IPS-NIHi7 (cell line): ENCODE results near the gene SLC44A5.
"Not testable (repeated sequence)": the region's sequence is repeated elsewhere in the genome, so short reads cannot be mapped to it uniquely, and the experiment has no call there.

ENCODE experiments used
- DNase-seq: peaks from one replicate; pipeline ENCODE4 v3.0.0; 2012; ENCODE audit warnings: mixed read lengths; ENCODE audit errors: extremely low spot score

SLC44A5 gene

DNA sequence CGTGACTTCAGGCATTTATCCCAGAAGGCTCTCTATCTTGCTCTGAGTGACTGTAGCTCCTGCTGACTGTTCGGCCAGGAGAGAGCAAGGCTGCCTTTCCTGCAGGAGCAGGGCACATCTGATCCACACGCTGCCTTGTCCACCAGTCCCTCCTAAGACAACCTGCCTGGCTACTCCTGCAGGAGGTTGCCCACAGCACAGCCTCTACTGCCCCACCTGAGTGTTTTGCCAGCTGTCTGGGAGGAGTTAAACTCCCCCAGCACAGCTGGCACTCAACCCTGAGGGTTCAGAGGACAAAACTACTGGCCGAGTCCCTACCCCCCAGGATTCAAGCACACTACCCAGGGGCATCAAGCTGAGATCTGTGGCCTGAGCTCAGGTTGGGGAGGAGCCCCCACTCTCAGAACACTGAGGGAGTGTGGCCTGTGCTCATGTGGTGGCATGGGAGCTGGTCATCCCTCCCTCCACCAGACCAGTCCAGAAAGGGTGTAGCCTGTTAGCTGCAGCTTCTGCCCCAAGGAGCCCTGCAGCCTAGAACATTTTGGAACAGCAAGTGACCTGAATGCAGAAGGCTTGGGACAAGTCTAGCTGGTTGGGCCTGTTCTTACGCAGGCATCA lies 237.3 kb downstream of the SLC44A5 start:
- DNase-seq: no peak

DNA sequence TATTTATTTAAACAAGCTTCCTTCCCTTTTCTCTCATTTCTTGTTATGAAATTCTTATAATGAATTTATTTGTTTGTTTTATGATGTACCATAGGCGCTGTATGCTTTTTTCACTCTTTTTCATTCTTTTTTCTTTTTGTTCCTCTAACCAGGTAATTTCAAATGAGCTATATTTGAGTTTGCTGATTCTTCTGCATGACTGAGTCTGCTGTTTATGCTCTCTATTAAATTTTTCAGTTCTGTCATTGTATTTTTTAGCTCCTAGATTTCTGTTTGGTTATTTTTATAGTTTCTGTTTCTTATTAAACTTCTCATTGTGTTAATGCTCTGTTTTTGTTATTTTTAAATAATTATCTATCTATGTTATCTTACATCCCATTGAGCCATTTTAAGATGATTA lies 244.3 kb downstream of the SLC44A5 start:
- no peak for DNase-seq

DNA sequence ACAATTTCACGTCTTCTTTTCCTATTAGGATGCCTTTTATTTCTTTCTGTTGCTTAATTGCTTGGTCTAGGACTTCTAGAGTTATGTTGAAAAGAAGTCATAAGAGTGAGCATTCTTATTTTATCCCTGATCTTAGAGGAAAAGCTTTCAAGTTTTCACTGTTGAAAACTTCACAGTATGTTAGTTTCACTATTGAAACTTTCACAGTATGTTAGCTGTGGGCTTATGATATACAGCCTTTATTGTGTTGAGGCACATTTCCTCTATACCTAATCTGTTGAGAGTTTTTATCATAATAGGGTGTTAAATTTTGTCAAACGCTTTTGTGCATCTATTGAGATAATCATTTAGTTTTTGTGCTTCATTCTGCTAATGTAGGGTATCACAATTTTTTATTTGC lies 249.7 kb downstream of the SLC44A5 start:
- DNase-seq: no peak

DNA sequence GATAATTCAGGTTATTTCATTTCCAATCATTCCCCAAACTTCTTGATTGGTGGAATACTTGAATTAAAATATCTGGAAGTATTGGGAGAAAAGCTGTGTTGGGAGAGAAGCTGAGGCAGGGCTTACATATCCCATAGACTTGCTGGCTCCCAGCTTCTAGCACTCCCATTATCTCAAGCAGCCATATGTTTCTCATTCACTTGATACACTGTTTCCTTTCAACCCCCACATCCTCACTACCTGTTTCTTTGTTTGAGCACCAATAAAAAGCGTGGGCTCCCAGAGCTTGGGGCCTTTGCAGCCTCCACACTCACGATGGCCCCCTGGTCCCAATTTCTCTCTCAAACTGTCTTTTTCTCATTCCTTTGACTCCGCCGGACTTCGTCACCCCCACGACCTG lies 256.6 kb downstream of the SLC44A5 start:
- DNase-seq: not testable (repeated sequence)

DNA sequence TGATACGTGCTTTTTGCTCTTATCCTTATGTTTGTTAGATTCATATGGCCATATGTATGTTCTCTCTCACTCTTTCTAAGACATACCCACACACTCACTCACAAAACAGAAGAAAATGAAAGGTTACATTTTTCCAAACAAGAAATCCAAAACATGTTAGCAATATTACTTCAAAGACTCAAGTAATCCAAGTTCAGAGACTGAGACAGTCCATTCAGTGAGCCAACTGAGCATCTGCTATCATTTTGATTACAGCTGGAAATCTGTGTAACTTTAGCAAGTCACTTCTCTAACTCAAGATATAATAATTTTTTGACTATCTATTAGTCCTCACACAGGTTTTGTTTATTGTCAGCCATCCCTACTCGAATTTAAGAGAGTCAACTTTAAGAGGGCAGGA lies 257.9 kb downstream of the SLC44A5 start:
- no peak for DNase-seq

DNA sequence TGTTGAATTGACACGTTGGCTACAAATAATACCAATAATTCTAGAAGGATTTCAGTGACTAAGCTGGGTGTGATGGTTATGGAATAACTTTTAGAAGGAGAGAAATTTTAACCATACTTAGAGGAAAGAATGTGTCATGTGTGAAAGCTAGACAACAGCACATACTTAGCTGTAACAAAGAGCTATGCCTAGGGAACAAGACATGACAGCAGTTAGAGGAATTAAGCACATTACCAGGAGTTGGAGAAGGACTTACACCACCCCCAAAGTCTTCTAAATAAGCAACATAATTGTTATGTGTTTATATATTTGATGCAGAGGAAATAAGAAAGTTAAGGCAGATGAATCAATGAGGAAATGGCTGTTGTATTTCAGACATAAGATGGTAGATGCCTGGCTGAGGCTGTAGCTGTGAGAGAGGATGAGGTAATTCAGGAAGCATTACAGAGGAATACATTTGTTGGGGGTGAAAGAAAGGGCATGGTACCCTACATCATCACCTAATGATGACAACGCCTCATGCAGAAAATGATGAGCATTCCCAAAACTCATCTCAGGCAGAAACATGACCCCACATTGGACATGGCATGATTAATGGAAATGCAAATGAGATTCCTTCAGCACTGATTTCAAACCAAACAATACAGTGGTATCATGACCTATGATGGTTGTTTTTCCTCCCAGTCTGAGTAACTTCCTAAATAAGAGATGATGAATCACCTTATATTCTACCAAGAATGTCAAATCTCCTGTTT lies 265.2 kb downstream of the SLC44A5 start:
- no peak for DNase-seq

DNA sequence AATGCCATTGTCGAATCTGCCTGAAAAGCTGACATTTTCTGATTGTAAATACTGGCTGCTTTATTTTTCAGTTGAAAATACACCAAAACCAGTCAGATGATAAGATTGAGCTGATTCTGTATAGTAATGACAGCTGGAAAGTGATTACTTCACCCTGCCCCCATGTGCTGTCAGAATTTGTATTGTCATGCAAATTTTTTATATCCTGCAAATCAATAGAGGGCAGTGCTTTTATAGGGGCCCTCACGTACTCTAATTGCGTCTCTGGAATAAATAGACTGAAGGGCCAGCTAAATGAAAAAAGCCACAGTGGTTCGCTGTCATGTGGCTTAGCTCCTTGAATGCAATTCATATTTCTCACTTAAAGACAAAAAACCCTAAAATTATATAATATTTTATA lies 268.1 kb downstream of the SLC44A5 start:
- no peak for DNase-seq

DNA sequence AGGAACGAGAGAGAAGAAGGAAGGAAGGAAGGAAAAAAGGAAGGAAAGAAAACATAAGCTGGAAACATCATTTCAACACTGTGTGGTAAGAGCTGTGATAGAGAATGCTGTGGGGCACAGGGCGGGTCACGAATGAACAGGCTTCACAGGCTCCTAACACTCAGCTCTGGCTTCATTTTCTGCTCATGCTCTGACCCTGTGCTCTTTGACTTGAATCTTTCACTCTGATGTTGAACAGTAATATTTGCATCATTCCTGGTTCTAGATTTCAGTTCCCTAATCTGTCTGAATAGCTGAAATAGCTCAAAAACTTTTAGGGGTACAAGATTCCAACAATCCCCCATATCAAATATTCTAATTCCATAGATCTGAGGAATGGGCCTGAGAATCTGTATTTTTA lies 269.4 kb downstream of the SLC44A5 start:
- DNase-seq: no peak

DNA sequence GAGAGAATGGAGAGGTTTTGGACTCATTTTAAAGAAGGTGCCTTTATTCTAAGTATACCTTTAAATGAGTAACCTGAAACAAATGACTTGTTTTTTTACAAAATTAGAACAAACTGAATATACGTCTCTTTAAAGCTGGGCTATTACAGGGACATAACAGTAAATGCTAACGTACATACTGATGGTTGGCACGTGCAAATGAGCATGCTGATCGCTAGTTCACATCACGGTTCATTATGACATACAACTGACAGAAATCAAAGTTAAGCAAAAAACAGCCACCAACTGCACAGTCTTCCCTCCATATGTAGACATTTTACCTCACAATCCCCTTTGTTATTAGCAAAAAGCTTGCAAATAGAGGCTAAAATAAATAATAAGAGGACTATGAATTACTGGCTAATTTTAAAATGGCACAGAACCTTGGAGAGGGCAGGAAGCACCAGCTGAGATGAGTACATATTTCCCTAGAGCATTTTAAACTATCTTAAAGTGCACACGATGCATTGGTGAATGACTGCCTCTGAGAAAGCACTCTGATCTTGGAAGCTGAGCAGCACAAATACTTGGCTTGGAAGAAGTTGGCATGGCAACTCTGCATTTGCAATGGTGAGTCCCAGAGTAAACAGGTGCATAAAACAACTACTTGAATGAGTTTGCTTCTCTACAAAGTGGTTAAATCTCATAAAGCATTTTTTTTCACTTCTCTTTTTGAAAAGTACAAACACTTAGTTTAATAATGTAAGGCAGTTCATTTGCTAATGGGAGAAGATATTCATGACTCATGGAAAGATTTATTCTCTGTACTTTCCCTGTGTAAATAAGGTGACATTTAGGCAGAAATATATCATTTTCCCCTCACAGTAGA lies 272.1 kb downstream of the SLC44A5 start:
- no peak for DNase-seq

DNA sequence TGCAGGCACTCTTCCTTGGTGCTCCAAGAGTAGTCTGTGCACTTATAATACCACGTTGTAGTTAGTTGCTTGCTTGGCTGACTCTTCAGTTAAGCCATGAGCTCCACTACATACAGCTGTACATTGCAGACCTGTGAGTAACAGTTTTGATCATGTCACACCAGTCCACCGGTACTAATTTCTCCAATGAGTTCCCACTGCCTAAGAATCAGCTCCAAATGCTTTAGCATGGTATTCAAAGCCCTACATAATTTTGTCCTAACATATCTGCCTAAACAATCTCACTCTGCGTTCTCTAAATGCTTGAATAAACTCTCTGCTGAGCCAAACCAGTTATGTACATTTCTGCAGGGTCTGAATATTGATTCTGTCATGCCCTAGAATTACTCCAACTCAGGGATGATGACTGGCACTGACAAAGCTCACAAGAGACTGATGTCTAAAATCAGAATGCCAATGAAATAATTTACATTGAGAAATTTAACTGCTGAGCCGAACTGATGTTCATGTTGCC lies 276.0 kb downstream of the SLC44A5 start:
- DNase-seq: no peak

DNA sequence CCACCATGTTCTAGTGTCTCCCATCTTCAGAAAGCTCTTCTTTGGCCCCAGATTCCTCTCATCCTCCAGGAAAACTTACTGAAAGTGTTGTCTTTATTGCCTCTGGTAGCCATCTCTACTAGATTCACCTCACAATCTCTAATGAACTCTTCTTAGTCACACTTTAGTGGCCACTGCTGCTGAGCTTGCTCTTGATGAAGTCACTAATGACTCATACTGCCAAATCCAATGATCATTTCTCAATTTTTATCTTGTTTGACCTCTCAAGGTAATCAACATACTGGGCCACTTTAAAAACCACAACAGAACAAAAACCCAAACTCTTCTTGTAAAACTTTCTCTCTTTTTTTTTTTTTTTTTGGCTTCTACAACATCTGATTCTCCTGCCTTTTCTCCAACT lies 280.3 kb downstream of the SLC44A5 start:
- DNase-seq: no peak

DNA sequence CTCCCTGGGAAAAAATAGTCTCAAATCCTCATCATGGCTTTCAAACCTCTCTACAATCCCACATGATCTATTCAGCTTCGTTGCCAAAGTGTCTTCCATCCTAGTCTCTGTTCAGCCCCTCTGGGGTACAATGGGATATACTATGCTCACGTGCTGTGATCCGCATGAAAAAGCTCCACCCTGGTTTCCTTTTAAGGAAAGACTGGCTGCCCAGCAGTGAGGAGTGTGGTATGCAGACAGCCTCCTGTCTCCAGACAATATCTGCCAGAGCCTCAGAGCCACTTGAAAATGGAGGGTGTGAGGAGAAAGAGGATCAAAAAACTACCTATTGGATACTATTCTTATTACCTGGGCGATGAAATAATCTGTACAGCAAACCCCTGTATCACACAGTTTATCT lies 282.2 kb downstream of the SLC44A5 start:
- peak; percentile 22 for DNase-seq

DNA sequence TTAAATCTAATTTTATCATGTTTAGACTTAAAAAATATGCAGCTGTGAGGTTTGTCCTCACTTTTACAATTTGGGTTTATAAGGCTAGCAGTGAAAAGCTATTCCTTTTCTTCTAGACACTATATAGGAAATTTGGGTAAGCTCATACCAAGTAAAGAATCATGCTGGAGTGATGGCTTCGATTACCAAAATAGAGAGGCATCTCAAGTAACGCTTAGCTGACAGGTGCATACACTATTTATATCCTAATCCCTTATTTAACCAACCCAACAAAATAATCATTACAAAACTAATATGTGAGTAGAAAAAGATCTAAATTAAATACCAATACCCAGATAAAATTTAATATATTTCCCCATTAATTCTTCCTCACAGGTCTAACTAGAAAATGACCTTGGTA lies 283.5 kb downstream of the SLC44A5 start:
- no peak for DNase-seq

DNA sequence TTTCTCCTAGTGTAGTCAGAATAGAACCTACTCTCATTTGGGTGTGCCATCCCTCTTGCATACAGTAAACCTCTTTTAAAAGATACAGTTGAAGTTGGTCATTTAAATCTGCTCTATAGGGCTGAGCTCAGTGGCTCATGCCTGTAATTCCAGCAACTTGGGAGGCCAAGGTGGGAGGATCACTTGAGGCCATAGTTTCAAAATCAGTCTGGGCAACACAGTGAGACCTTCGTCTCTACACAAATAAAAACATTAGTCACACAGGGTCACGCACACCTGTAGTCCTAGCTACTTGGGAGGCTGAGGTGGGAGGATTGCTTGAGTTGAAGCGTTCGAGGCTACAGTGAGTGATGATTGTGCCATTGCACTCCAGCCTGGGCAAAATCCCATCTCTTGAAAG lies 292.9 kb downstream of the SLC44A5 start:
- no peak for DNase-seq

DNA sequence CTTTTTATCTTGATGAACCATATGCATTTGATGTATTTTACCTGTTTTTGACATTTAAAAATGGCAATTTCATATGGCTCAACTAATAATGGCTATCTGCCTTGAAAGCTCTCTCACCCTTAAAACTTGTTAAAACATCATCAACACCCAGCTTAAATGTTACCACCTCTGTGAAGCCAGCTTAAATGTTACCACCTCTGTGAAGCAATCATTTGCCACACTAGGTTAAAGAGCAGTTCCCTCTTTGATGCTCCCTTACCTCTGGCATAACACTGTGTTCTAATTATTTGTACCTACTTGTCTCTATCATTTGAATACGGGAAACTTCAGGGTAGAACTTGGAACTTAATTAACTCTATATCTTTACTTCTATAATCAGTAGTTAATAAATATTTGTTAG lies 294.7 kb downstream of the SLC44A5 start:
- DNase-seq: no peak

DNA sequence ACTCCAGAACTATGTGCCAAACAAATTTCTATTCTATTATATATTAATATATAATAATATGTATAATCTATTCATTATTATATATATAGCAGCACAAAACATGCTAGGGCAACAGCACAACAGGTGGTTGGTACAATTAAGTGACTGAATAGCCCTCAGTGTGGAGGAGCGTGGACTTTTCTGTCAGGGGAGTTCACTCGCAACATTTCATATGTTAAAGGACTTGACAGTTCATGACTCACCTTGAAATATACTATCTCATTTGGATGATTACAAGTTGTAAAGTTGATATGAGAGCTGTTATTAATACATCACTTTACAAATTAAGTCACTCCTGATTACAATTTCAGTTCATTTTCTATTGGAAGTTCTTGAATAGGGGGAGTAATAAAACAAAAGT lies 298.3 kb downstream of the SLC44A5 start:
- no peak for DNase-seq

DNA sequence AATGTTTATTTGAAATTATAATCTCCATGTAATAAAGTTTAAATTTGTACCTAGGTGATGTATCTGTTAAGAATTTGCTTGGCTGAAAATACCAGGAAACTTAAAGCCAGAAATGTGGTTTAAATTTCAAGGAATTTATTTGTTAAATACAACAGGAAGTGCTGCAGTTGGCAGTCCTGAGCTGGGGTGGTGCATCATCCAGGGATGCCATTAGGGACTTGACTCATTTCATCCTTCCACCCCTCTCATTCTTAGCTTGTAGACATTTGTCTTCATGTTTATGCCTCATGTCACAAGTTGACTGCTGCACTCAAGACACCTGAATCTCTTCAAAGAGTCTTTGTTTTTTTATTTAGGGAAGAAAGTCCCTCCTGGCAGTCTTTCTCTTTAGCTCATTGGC lies 300.8 kb downstream of the SLC44A5 start:
- no peak for DNase-seq

DNA sequence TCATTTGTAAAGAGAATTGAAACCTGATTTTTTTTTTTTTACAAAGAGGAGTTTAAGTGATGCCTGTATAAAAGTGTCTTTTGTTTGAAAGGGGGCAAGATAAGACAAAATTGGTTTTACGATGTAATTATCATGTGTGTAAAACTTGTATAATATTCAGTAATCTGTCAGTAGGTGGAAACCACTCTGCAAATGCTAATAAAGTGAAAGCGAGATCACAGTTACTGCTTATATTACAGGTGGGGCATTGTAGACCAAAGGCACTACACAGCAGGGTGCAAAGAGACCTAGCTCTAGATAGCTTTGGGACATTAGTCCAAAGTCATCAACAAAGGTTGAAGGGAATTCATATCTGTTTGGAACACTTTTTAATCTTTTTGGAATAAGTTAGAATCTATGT lies 302.5 kb downstream of the SLC44A5 start:
- DNase-seq: no peak

DNA sequence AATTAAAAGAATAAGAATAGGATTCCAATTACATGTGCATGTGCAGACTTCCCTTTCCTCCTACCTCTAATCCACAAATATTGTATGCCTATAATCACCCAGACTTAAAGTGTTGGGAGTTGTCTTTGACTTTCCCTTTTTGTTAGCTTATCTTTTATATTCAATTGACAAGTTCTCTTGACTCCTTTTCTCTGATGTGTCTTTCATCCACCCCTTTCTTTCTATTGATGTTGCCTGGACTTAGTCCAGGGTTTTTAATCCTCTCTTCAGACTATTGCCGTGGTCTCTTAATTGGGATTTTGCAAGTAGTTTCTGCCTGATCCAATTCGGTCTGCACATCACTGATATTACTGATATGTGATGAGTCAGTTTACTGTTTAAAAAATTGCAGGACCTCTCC lies 305.9 kb downstream of the SLC44A5 start:
- DNase-seq: no peak

DNA sequence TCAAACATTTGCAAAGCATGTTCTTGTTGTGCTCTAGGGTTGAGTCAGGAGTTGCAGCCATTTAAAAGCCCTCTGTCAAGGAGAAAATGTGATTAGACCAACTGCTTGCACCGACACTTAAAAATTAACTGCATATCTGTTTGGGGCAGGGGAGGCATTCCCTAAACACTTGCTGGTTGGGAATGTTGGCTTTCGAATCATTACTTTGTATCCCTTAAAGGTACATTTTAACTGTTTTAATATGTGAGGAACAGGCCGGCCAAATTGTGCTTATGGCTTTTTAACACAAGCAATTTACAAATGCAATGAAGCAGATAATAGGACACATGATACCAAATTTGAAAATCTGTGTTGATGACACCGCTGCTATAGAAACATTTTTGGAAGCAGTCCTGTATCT lies 317.6 kb downstream of the SLC44A5 start:
- DNase-seq: no peak

DNA sequence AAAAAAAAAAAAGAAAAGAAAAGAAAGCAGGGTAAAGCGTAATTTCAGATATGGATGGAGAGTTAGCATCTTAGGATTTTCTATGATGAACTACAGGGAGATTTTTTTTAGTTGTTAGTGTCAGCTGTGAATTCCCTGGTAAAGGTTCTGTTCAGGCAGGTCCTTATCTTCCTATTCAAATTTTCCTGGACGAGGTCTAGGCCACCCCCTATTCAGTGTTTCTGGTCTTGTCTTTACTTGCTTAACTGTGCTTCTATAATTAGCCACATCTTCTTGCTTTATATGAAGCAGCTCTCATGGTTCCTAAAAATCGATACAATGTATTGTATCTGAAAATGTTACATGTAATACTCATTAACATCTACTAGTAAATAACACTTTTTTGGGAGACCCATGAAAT lies 318.9 kb downstream of the SLC44A5 start:
- DNase-seq: no peak

DNA sequence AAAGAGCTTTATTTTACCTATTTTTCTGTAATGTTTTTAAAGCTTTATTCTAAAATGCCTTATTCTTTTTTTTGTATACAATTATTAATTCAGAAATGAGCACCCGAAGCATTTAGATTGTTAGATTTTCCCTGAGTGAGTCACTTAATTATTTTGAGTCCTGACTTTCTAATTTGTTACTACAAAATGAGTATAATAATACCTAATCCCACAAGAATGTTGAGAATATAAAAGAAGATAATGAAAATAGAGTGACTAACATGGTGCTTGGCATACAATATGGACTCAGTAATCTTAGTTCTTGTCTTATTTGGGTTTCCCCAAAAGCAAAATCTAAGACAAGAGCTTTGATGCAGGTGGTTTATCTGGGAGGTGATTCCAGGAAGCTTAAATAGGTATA lies 334.5 kb downstream of the SLC44A5 start:
- DNase-seq: no peak

DNA sequence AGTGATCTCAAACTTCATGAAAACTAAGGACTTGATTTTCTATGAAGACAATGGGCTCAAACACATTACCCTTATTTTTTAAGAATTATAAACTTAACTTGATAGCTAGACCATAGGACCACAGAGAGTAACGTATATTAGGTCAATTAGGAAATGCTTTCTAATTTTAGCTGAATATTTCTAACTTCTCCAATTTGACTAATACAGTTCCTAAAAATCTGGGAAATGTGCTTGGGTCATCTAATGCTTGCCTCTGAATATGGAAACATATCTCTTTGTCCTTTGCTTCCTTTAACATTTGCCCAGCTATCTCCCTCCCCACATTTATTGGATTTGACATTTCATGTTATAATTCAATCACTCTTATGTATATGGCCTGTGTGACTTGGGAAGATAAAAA lies 335.3 kb downstream of the SLC44A5 start:
- no peak for DNase-seq
